Choroid plexus epithelial cell (primary cell): ENCODE data around the gene OTULINL.

Experiments used
- DNase-seq: peaks from one replicate; pipeline ENCODE4 v3.0.0-alpha.2; 2010; ENCODE audit warnings: low read depth
- H3K4me3 ChIP-seq: 2 replicates; pipeline ENCODE4 v1.5.1; 2011; ENCODE audit warnings: low read depth, mild to moderate bottlenecking, control low read depth, low read length, moderate library complexity
- CTCF ChIP-seq: conservative IDR thresholded peaks from 2 replicates; pipeline ENCODE4 v1.5.1; 2011; ENCODE audit warnings: low read depth, mild to moderate bottlenecking, control low read depth, inconsistent platforms, low read length, moderate library complexity

Gene OTULINL

GRCh38 chr5:14660833-14661232, 79.2 kb downstream of the OTULINL start:
- H3K4me3 ChIP-seq = no peak overlapping the region
- no peak for DNase-seq
- no peak for TF ChIP-seq CTCF
